ENCODE data around the gene HERPUD2.

GRCh38 chr7:35721288-35721687 is 26.4 kb upstream of the HERPUD2 start:
- no peak for TF ChIP-seq CTCF (conservative IDR thresholded peaks at IDR 0.05; ENCODE audit: low read depth, low read length)
- TF ChIP-seq CHD1 (IDR thresholded peaks at IDR 0.05; ENCODE audit: low read depth, low read length), result no peak
- TF ChIP-seq POLR2A (IDR thresholded peaks at IDR 0.05; ENCODE audit: low read depth, low read length), result no peak
- TF ChIP-seq, protein P1, sequence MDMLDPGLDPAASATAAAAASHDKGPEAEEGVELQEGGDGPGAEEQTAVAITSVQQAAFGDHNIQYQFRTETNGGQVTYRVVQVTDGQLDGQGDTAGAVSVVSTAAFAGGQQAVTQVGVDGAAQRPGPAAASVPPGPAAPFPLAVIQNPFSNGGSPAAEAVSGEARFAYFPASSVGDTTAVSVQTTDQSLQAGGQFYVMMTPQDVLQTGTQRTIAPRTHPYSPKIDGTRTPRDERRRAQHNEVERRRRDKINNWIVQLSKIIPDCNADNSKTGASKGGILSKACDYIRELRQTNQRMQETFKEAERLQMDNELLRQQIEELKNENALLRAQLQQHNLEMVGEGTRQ (IDR thresholded peaks at IDR 0.05; ENCODE audit: low read depth, low read length), result no peak
- no peak for TF ChIP-seq MAFK (IDR thresholded peaks at IDR 0.05; ENCODE audit: low read depth, low read length)
- TF ChIP-seq BHLHE40 (IDR thresholded peaks at IDR 0.05; ENCODE audit: low read depth, low read length), result no peak
- TF ChIP-seq MAZ (IDR thresholded peaks at IDR 0.05; ENCODE audit: borderline replicate concordance, low read depth, low read length), result no peak
- TF ChIP-seq FOS (IDR thresholded peaks at IDR 0.05; ENCODE audit: low read depth, low read length), result no peak
- TF ChIP-seq RFX5 (IDR thresholded peaks at IDR 0.05; ENCODE audit: low read depth, low read length), result no peak
- no peak for TF ChIP-seq NFE2L2 (IDR thresholded peaks at IDR 0.05; ENCODE audit: low read depth, low read length)
- TF ChIP-seq, protein P2, sequence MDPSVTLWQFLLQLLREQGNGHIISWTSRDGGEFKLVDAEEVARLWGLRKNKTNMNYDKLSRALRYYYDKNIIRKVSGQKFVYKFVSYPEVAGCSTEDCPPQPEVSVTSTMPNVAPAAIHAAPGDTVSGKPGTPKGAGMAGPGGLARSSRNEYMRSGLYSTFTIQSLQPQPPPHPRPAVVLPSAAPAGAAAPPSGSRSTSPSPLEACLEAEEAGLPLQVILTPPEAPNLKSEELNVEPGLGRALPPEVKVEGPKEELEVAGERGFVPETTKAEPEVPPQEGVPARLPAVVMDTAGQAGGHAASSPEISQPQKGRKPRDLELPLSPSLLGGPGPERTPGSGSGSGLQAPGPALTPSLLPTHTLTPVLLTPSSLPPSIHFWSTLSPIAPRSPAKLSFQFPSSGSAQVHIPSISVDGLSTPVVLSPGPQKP (IDR thresholded peaks at IDR 0.05; ENCODE audit: borderline replicate concordance, low read depth, low read length), result no peak
- TF ChIP-seq RCOR1 (IDR thresholded peaks at IDR 0.05; ENCODE audit: insufficient replicate concordance, low read length), result no peak
- TF ChIP-seq SMC3 (IDR thresholded peaks at IDR 0.05; ENCODE audit: low read depth, low read length), result no peak
- TF ChIP-seq CEBPB (IDR thresholded peaks at IDR 0.05; ENCODE audit: low read depth, low read length), result no peak
